ENCODE data around the gene GLRX.

Gene GLRX

DNA sequence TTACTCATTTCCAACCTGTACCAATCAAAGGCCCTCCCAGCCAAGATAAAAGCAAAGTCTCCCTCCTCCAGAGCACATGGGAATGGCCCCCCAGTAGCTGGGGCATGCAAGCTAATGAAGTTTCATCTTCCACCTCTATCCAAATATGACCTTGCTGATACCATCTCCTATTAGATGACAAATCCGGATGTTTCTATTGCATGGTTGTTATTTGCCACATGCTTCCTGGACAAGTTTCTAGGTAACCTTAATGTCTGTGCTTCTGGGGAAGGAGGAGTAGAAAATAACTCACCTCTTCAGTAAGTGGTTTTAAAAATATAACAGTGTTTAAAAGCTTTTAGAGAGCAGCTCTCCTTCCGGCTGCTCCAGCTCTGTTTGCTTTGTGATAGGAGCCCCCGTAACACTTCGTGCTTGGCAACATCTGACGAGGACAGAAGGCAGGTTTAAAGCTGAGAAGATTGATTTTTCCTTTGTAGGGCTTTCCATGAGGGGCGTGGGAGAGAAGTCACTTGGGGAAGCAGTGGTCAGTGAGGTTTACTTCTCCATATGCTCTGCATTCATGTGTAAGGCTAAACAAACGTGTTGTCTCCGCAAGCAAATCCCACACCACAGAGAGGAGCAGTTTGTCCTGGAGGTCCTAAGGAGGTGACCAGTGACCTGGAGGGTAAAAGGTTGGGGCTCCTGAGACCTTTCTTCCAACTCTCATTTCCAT is 40.3 kb upstream of the GLRX start:
- H3K9ac ChIP-seq, result no peak overlapping the region
- peak overlapping the region; percentile 91 for H3K27ac ChIP-seq
- no peak overlapping the region for H3K4me3 ChIP-seq (ENCODE audit: low read depth, low read length)
- no peaks in the 10 kb centered on the region for H3K9me3 ChIP-seq (ENCODE audit: control insufficient read depth, low read length)
- peak overlapping the region; percentile 86 for H2AFZ ChIP-seq
- no peaks in the 10 kb centered on the region for H3K79me2 ChIP-seq
- H3K36me3 ChIP-seq (ENCODE audit: control insufficient read depth, insufficient read depth, low read length), result no peaks in the 10 kb centered on the region
- H3K27me3 ChIP-seq (ENCODE audit: control insufficient read depth, insufficient read depth, low read length), result no peaks in the 10 kb centered on the region
- TF ChIP-seq, protein P1, sequence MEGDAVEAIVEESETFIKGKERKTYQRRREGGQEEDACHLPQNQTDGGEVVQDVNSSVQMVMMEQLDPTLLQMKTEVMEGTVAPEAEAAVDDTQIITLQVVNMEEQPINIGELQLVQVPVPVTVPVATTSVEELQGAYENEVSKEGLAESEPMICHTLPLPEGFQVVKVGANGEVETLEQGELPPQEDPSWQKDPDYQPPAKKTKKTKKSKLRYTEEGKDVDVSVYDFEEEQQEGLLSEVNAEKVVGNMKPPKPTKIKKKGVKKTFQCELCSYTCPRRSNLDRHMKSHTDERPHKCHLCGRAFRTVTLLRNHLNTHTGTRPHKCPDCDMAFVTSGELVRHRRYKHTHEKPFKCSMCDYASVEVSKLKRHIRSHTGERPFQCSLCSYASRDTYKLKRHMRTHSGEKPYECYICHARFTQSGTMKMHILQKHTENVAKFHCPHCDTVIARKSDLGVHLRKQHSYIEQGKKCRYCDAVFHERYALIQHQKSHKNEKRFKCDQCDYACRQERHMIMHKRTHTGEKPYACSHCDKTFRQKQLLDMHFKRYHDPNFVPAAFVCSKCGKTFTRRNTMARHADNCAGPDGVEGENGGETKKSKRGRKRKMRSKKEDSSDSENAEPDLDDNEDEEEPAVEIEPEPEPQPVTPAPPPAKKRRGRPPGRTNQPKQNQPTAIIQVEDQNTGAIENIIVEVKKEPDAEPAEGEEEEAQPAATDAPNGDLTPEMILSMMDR (IDR thresholded peaks at IDR 0.05), result no peak
- H3K4me2 ChIP-seq (ENCODE audit: low read length), result peak overlapping the region; percentile 3
- H3K4me1 ChIP-seq, result peaks cover 35% of the 10 kb centered on the region

DNA sequence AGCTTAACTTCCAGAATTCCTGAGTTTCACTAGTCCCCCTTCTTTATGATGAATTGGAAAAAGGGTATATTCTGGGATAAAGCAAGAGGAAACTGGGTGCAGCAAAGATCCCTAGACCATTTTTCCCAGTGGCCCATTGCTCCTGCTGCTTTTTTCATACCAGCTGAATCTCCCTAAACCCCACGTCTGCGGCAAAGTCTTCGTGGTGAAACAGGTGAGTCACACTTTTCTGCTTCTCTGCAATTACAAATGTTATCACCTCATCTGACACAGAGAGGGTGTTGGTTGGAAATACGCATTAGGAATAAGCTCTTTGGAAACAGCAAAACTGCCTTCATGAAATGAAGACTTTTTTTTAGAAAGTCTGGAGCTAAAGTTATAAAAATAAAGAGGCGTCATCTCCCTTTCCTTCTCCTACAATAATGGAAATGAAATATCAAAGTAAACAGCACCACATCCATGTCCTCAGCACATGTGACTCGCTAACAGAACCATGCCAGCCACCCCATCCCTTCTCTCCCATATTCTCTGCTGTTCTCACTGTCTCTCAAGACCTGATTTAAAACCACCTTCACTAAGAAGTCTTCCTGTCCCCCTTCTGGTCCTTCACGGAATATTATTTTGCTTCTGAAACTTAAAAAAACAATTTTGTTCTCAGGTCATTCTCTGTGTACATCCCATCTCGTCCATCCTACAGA is 39.5 kb upstream of the GLRX start:
- no peaks in the 10 kb centered on the region for H3K79me2 ChIP-seq
- peak overlapping the region; percentile 91 for H3K27ac ChIP-seq
- no peak overlapping the region for H3K9ac ChIP-seq
- H3K27me3 ChIP-seq (ENCODE audit: control insufficient read depth, insufficient read depth, low read length), result no peaks in the 10 kb centered on the region
- no peaks in the 10 kb centered on the region for H3K9me3 ChIP-seq (ENCODE audit: control insufficient read depth, low read length)
- peak overlapping the region; percentile 86 for H2AFZ ChIP-seq
- H3K36me3 ChIP-seq (ENCODE audit: control insufficient read depth, insufficient read depth, low read length), result no peaks in the 10 kb centered on the region
- no peak overlapping the region for H3K4me3 ChIP-seq (ENCODE audit: low read depth, low read length)
- TF ChIP-seq, protein P1 (IDR thresholded peaks at IDR 0.05), result no peak
- peaks cover 35% of the 10 kb centered on the region for H3K4me1 ChIP-seq
- H3K4me2 ChIP-seq (ENCODE audit: low read length), result peak overlapping the region; percentile 55

DNA sequence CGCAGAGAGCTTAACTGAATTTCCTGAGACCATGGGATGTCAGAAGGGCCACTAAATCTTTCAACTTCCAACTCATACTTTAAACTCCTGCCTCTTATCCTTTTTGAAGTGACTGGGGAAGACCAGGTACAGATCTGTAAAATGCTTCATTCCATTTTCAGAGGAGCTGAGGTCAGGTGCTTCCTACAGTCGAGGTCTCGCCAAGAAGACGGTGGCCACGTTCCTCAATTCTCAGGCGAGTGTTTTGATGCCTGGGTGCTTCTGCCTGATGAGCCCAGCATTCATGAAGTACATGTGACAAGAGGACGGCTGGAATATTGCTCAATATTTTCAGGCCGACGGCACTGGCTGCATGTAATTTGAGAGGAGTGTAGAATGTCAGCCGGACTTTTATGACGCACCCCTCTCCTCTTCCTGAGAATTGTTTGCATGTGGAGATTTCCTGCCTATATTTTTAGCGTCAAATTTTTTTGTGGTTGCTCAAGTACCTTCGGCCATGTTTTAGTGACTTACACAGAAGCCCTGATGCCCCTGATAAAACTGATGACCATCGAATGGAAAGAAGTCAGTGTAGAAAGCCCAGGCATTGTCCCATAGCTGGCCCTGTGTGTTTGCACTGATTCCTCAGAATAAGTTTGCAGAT is 38.8 kb upstream of the GLRX start:
- no peaks in the 10 kb centered on the region for H3K27me3 ChIP-seq (ENCODE audit: control insufficient read depth, insufficient read depth, low read length)
- H3K9me3 ChIP-seq (ENCODE audit: control insufficient read depth, low read length), result no peaks in the 10 kb centered on the region
- no peak overlapping the region for H3K9ac ChIP-seq
- peak overlapping the region; percentile 91 for H3K27ac ChIP-seq
- peak overlapping the region; percentile 17 for H3K4me3 ChIP-seq (ENCODE audit: low read depth, low read length)
- no peaks in the 10 kb centered on the region for H3K36me3 ChIP-seq (ENCODE audit: control insufficient read depth, insufficient read depth, low read length)
- peak overlapping the region; percentile 86 for H2AFZ ChIP-seq
- TF ChIP-seq, protein P1 (IDR thresholded peaks at IDR 0.05), result no peak
- H3K4me2 ChIP-seq (ENCODE audit: low read length), result peak overlapping the region; percentile 55
- no peaks in the 10 kb centered on the region for H3K79me2 ChIP-seq
- H3K4me1 ChIP-seq, result peaks cover 35% of the 10 kb centered on the region

DNA sequence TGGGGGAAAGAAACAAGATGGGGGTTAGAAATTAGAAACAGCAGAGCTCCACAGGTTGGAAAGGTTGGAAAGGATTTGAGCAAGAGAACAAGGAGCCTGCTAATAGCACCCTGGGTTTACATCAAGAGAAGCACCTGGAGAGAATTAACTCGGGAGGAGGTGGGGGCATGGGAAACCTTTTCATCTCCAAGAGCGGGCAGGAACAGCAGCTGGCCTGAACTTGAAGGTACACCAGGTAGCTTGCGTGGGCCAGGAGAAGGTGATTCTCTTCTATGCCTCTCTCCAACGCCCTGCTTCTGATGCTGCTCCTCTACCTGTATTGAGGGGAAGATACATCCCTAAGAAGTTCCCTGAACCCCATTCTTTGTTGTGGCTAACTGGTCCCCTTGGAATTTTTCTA is 37.1 kb upstream of the GLRX start:
- Histone ChIP-seq H3K27me3 (ENCODE audit: control insufficient read depth, insufficient read depth, low read length) (no peaks in the 10 kb centered on the region), H3K27ac (no peak overlapping the region), H3K36me3 (ENCODE audit: control insufficient read depth, insufficient read depth, low read length) (no peaks in the 10 kb centered on the region), H3K4me2 (ENCODE audit: low read length) (no peak overlapping the region), H3K4me3 (ENCODE audit: low read depth, low read length) (no peak overlapping the region), H3K79me2 (no peaks in the 10 kb centered on the region), H3K9me3 (ENCODE audit: control insufficient read depth, low read length) (no peaks in the 10 kb centered on the region), H3K4me1 (peaks cover 35% of the 10 kb centered on the region), H2AFZ (no peak overlapping the region), H3K9ac (no peak overlapping the region)
- TF ChIP-seq, protein P1 (IDR thresholded peaks at IDR 0.05), result no peak
